GM12875 (cell line): ENCODE measurements around the gene SCEL.

Experiments used
- H3K4me3 ChIP-seq: one replicate; pipeline ENCODE4 v1.5.1; 2011; ENCODE audit warnings: low read depth, low read length, control low read depth
- CTCF ChIP-seq: IDR thresholded peaks from 2 replicates; pipeline ENCODE4 v1.5.1; 2011; ENCODE audit warnings: low read depth, mild to moderate bottlenecking, control low read depth, inconsistent platforms, low read length, moderate library complexity, borderline replicate concordance; ENCODE audit not compliant: insufficient read depth

Gene SCEL

GRCh38 chr13:77502104-77502720 lies 33.3 kb upstream of the SCEL start:
- no peak overlapping the region for H3K4me3 ChIP-seq
- TF ChIP-seq CTCF = no peak

- H3K4me3 ChIP-seq = no peak overlapping the region
- TF ChIP-seq CTCF = no peak
Measured at GRCh38 chr13:77503398-77503797, 32.1 kb upstream of the SCEL start.

GRCh38 chr13:77506874-77507273 lies 28.6 kb upstream of the SCEL start:
- TF ChIP-seq CTCF = no peak
- H3K4me3 ChIP-seq = no peak overlapping the region

- no peak overlapping the region for H3K4me3 ChIP-seq
- TF ChIP-seq CTCF = no peak
Measured at GRCh38 chr13:77507931-77508776, 27.4 kb upstream of the SCEL start.

- no peak for TF ChIP-seq CTCF
Measured at GRCh38 chr13:77508959-77509620, 26.4 kb upstream of the SCEL start.

GRCh38 chr13:77510156-77510555 lies 25.4 kb upstream of the SCEL start:
- H3K4me3 ChIP-seq = no peak overlapping the region
- no peak for TF ChIP-seq CTCF

More at GRCh38 chr13:77508959-77509620, 26.4 kb upstream of the SCEL start:
- H3K4me3 ChIP-seq = no peak overlapping the region
